ENCODE data around the gene POLR1G. TPM values are rescaled to one million over a fixed set of nuclear protein-coding genes. Genes with fewer than 3 reads are reported as not detected.

POLR1G gene
- total RNA-seq, 1 experiment from 2014 or later = 30.5 TPM

DNA sequence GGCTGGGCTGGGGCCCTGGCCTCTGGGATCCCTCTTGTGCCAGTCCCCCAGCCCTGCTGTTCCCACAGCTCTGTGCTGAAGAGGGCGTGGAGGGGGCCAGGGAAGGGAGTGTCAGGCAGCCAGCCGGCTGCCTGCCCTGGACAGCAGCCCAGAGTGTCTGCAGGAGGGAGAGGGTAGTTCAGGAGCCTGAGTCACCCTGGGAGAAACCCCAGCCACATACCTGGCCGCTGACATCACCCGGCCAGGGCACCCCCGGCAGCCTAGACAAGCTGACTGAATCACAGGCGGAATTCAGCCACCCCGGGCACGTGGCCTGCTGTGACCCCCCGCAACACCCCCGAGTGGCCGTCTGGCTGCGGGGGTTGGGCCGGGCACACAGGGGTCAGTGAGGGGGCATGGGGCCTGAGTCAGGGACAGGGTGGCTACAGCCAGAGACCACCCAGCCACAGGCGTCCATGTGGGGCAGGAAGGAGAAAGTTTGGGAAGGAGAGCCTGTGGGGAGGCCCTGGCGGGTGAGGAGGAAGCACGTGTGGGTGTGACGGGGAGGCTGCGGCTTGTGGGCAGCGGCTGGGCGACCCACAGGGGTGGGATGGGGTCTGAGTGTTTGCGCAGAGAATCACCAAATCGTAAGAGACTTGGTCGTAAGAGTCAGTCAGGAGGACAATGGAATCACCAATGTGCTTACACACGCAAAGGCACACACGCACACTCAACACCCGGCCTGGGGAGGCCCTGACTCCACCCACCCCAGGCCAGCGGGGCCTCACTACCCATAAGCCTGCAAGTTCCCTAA, 49.5 kb downstream of the POLR1G start:
- H2AFZ ChIP-seq (ENCODE audit: low read depth, low read length, poor library complexity, severe bottlenecking) = no peak overlapping the region
- ChIA-PET CTCF (interaction anchor here (1.0 to 2.8 kb wide), 4 partner anchors 11 to 23 kb away, joined by 3 to 11 read pairs (median 4); no protein-coding TSS in a partner anchor), RAD21 (ENCODE audit: low non-redundant PET in 1 of 2, low total read pairs in 2 of 2, uncharacterized antibody in 2 of 2, unreplicated experiment in 2 of 2) (interaction anchor here in 1 of 2 experiments (0.6 kb wide), 1 partner anchor 8 kb away, joined by 3 read pairs; no protein-coding TSS in a partner anchor), POLR2A (interaction anchor here (0.5 to 4.1 kb wide), 4 partner anchors 12 to 61 kb away, joined by 3 to 72 read pairs (median 4); partner anchors contain the start of gene FOSB)
- peak; percentile 95 for DNase-seq (ENCODE audit: low read depth, low spot score)
- peak overlapping the region; percentile 77 for H3K9ac ChIP-seq (ENCODE audit: low read length)
- peak; percentile 93 for ATAC-seq
- no peaks in the 10 kb centered on the region for H3K9me2 ChIP-seq (ENCODE audit: insufficient read depth)
- H3K4me3 ChIP-seq (replicated peaks in 1 of 2; ENCODE audit: low read depth in 1 of 2, low read length in 2 of 2) = peak overlapping the region; percentile 13 to 43; a peak in 3 of 4 replicates
- TF ChIP-seq POLR2AphosphoS5 (IDR thresholded peaks at IDR 0.05; ENCODE audit: low read depth, low read length) (peak; percentile 80), YY1 (IDR thresholded peaks at IDR 0.05; ENCODE audit: extremely low read depth, insufficient replicate concordance, low read depth, low read length) (no peak), MAX (IDR thresholded peaks at IDR 0.05) (peak; percentile 98), SP1 (IDR thresholded peaks at IDR 0.05; ENCODE audit: low read depth) (peak; percentile 89), FOSL1 (IDR thresholded peaks at IDR 0.05; ENCODE audit: low read depth) (peak; percentile 97), ZBTB33 (IDR thresholded peaks at IDR 0.05; ENCODE audit: extremely low read depth, insufficient replicate concordance, low read length) (peak; percentile 35), EGR1 (IDR thresholded peaks at IDR 0.05; ENCODE audit: low read depth) (peak; percentile 62; the same call in 1 of the 2 replicates), ZFX (IDR thresholded peaks at IDR 0.05) (peak; percentile 55; the same call in 1 of the 2 replicates), CBX3 (IDR thresholded peaks at IDR 0.05; ENCODE audit: low read depth) (peak; percentile 79; the same call in 1 of the 2 replicates), TCF7L2 (IDR thresholded peaks at IDR 0.05; ENCODE audit: borderline replicate concordance, extremely low read depth, insufficient read depth, insufficient read length) (peak; percentile 44), SIN3A (IDR thresholded peaks at IDR 0.05; ENCODE audit: low read depth) (peak; percentile 98), ZNF274 (IDR thresholded peaks at IDR 0.05; ENCODE audit: low read depth, low read length) (no peak), JUND (IDR thresholded peaks at IDR 0.05) (peak; percentile 100), SRF (IDR thresholded peaks at IDR 0.05; ENCODE audit: low read depth) (peak; percentile 86), RAD21 (IDR thresholded peaks at IDR 0.05; ENCODE audit: low read depth) (no peak)
- peaks cover 0 to 4% of the 10 kb centered on the region in 2 experiments; a peak in 1 of 4 replicates for H3K9me3 ChIP-seq (ENCODE audit: control insufficient read depth in 1 of 2, insufficient read depth in 1 of 2, low read depth in 1 of 2, low read length in 2 of 2)
- H3K79me2 ChIP-seq (ENCODE audit: insufficient read depth, low read length) = no peaks in the 10 kb centered on the region
- no peaks in the 10 kb centered on the region for H3K36me3 ChIP-seq (ENCODE audit: control insufficient read depth in 1 of 2, insufficient read depth in 2 of 2, low read length in 2 of 2)
- H3K4me1 ChIP-seq (ENCODE audit: control insufficient read depth in 1 of 2, insufficient read depth in 2 of 2, low read length in 2 of 2) = peaks cover 26 to 53% of the 10 kb centered on the region in 2 experiments
- H3K27me3 ChIP-seq (ENCODE audit: insufficient read depth, low read length) = no peaks in the 10 kb centered on the region
- peak overlapping the region; percentile 82 for H3K27ac ChIP-seq (ENCODE audit: low read depth, low read length)
- H4K20me1 ChIP-seq (ENCODE audit: insufficient read depth) = no peaks in the 10 kb centered on the region
- BruUV-seq (replicated peaks) = no TSS peak
- intact Hi-C loops (cut with micrococcal nuclease) = loop anchor here (1.0 kb wide), 1 partner anchor 12 kb away; no protein-coding TSS in a partner anchor
- H3K4me2 ChIP-seq (ENCODE audit: low read length) = peak overlapping the region; percentile 79

Measured in HCT116 (cell line).